ENCODE data around the gene DCTN1.

GRCh38 chr2:74364533-74365505 is 15.3 kb downstream of the DCTN1 start:
- TF ChIP-seq CTCF (IDR thresholded peaks at IDR 0.05) (no peak), POLR2AphosphoS5 (IDR thresholded peaks at IDR 0.05) (no peak)
